Lung (tissue), 12 donors: ENCODE measurements around the gene HSD11B1L. TPM values are rescaled to one million over a fixed set of nuclear protein-coding genes. Genes with fewer than 3 reads are reported as not detected.

Source experiments
- ATAC-seq: fragments of 200-7000 bp; cut with Tn5 transposase; one replicate; pipeline ENCODE4 v1.9.1; 2020; ENCODE audit warnings: moderate number of reproducible peaks; ENCODE audit not compliant: insufficient read depth, low FRiP score
- DNase-seq, 3 donors: peaks; one replicate each; pipeline ENCODE4 v3.0.0-alpha.2; 2013 to 2017
- H3K27ac ChIP-seq, 2 donors: one replicate each; pipeline ENCODE4 v1.5.1; 2013; ENCODE audit warnings: mild to moderate bottlenecking in 2 of 2, moderate library complexity in 2 of 2, control low read depth in 1 of 2, inconsistent platforms in 1 of 2, low read depth in 1 of 2, low read length in 1 of 2
- H3K27me3 ChIP-seq, 3 donors: one replicate each; pipeline ENCODE4 v1.5.1; 2013; ENCODE audit warnings: low read length in 2 of 3; ENCODE audit not compliant: control insufficient read depth in 3 of 3, insufficient read depth in 3 of 3
- H3K36me3 ChIP-seq, 4 donors: one replicate each; pipeline ENCODE4 v1.5.1; 2013; ENCODE audit warnings: low read length in 4 of 4, mild to moderate bottlenecking in 1 of 4, moderate library complexity in 1 of 4; ENCODE audit not compliant: control insufficient read depth in 4 of 4, insufficient read depth in 4 of 4
- H3K4me1 ChIP-seq, 5 donors: one replicate each; pipeline ENCODE4 v1.5.1; 2013; ENCODE audit warnings: low read length in 5 of 5, mild to moderate bottlenecking in 2 of 5, moderate library complexity in 1 of 5; ENCODE audit not compliant: control insufficient read depth in 5 of 5, insufficient read depth in 5 of 5
- H3K4me3 ChIP-seq: one replicate; pipeline ENCODE4 v1.5.1; 2013; ENCODE audit warnings: mild to moderate bottlenecking, control low read depth, moderate library complexity
- H3K9ac ChIP-seq, 2 donors: one replicate each; pipeline ENCODE4 v1.5.1; 2013; ENCODE audit warnings: low read length in 2 of 2, control low read depth in 1 of 2; ENCODE audit not compliant: insufficient read depth in 1 of 2
- H3K9me3 ChIP-seq, 4 donors: one replicate each; pipeline ENCODE4 v1.5.1; 2013; ENCODE audit warnings: low read length in 3 of 4, mild to moderate bottlenecking in 1 of 4, moderate library complexity in 1 of 4; ENCODE audit not compliant: control insufficient read depth in 4 of 4, insufficient read depth in 3 of 4
- CTCF ChIP-seq: IDR thresholded peaks from 2 replicates; pipeline ENCODE4 v1.5.1; 2012; ENCODE audit warnings: mild to moderate bottlenecking; ENCODE audit errors: control extremely low read depth, extremely low read depth
- WGBS, 2 donors: extraction: QIAGEN DNeasy Blood & Tissue Kit; methylation state at CpG; one replicate each; pipeline ENCODE4 v1.1.7; 2013; 5-methylcytosine and 5-hydroxymethylcytosine counted together
- polyA plus RNA-seq, 2 donors: library from polyadenylated mRNA; stranded (reverse); fragments of 200-250 nt; gene quantifications; one replicate each; pipeline ENCODE4 v1.2.1, GENCODE V29; 2013
- total RNA-seq, 2 donors: library from RNA; depleted of rRNA in 1 of 2; stranded (reverse); fragments of >200 nt in 1 of 2; gene quantifications; one replicate each; pipeline ENCODE4 v1.2.1, GENCODE V29; 2014 to 2021
- donor health status: control.
- donor health status: control.
- donor health status: Bipolar disorder and iron deficiency.
- donor health status: healthy.
- donor health status: DM: yes; HTN: yes; CAD: no.

HSD11B1L gene
- total and polyA plus RNA-seq, 4 donors, result 7.5 to 12.2 (median 9.2) TPM

GRCh38 chr19:5646703-5647102, 34.1 kb upstream of the HSD11B1L start:
- H3K4me1 ChIP-seq, result peaks cover 0 to 5% (median 0%) of the 10 kb centered on the region in 5 donors
- peaks cover 45 to 68% (median 54%) of the 10 kb centered on the region in 4 donors for H3K36me3 ChIP-seq
- no peak overlapping the region for H3K9ac ChIP-seq
- no peak for ATAC-seq
- H3K27ac ChIP-seq, result no peak overlapping the region
- 92 to 95% methylated on average over 4 of the region's 4 CpGs for WGBS, 2 donors
- H3K4me3 ChIP-seq, result no peak overlapping the region
- TF ChIP-seq CTCF, result no peak
- no peaks in the 10 kb centered on the region for H3K27me3 ChIP-seq
- DNase-seq, result no peak
- no peaks in the 10 kb centered on the region for H3K9me3 ChIP-seq

DNA sequence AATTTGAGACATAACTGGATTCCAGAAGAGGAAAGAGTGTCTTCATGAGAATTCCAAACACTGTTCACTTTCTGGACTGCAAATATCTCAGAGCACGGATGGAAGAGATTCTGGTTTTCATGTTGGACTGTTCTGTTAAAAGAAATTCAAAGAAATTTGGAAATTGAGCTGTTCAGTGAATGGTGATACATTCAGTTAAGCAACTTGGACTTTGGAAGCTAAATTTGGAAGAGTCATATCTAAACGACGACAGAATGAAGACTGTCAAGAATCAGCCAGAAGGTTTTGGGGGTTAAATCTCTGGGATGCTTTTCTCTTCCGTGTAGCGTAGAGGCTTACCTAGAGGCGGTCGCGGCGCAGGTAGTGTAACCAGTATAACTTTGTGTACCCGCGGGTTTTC, 32.4 kb upstream of the HSD11B1L start:
- ATAC-seq, result no peak
- no peaks in the 10 kb centered on the region for H3K27me3 ChIP-seq
- peaks cover 0 to 5% (median 0%) of the 10 kb centered on the region in 5 donors for H3K4me1 ChIP-seq
- 95 to 96% methylated on average over 9 to 11 of the region's 11 CpGs for WGBS, 2 donors
- TF ChIP-seq CTCF, result no peak
- no peak overlapping the region for H3K9ac ChIP-seq
- no peak overlapping the region for H3K27ac ChIP-seq
- peaks cover 42 to 72% (median 58%) of the 10 kb centered on the region in 4 donors for H3K36me3 ChIP-seq
- no peak for DNase-seq
- H3K4me3 ChIP-seq, result no peak overlapping the region
- no peaks in the 10 kb centered on the region for H3K9me3 ChIP-seq

DNA sequence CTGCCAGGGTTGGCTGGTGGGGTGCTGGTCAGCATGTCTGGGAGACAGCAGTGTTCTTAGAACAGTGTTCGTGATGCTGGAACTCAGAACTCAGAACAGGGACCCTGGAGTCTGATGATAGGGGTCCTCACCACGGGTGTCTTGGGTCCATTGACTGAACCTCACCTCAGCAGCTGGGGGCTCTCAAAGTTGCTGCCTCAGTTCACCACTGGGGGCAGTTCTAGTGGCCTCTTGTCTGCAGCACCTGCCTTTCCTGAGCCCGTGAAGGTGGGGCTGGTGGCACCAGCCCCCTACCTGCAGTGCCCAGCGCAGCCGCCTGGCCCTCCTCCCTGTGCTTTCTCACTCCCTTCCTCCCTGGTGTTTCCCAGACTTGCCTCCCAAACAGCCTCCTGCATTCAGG, 29.5 kb upstream of the HSD11B1L start:
- Histone ChIP-seq H3K27ac (no peak overlapping the region), H3K4me3 (no peak overlapping the region), H3K4me1 (peaks cover 0 to 5% (median 0%) of the 10 kb centered on the region in 5 donors), H3K9me3 (no peaks in the 10 kb centered on the region), H3K36me3 (peaks cover 37 to 64% (median 57%) of the 10 kb centered on the region in 4 donors), H3K9ac (no peak overlapping the region), H3K27me3 (no peaks in the 10 kb centered on the region)
- no peak for ATAC-seq
- DNase-seq, result no peak
- WGBS, 2 donors, result 95 to 98% methylated on average over 5 of the region's 5 CpGs
- no peak for TF ChIP-seq CTCF

DNA sequence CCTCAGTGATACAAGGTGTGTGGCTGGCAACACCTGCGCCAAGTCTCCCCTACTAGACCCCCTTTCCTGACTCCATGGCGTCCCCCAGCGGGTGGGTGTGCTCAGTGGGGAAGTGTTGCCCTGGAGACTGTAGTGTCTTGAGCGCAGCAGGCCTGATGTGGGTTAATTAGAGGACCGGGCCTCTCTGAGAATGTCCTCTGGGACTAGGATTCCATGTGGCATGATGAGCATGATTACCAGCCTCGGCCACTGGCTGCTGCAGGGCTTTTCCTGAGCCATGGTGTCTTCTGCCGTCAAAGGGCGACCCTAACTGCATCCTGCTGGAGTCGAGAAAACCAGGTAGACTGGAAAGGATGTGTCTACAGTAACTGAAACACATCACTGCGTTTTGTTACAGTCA, 28.6 kb upstream of the HSD11B1L start:
- no peak for ATAC-seq
- Histone ChIP-seq H3K9ac (no peak overlapping the region), H3K9me3 (no peaks in the 10 kb centered on the region), H3K27ac (no peak overlapping the region), H3K27me3 (no peaks in the 10 kb centered on the region), H3K36me3 (peaks cover 37 to 61% (median 53%) of the 10 kb centered on the region in 4 donors), H3K4me1 (peaks cover 0 to 2% (median 0%) of the 10 kb centered on the region in 5 donors), H3K4me3 (no peak overlapping the region)
- TF ChIP-seq CTCF, result no peak
- DNase-seq, result no peak
- 92 to 95% methylated on average over 10 of the region's 10 CpGs for WGBS, 2 donors
